PFSK-1 (cell line): ENCODE data around the gene LIMS3. TPM values are rescaled to one million over a fixed set of nuclear protein-coding genes. Genes with fewer than 3 reads are reported as not detected.
"Not testable (repeated sequence)": the region's sequence is repeated elsewhere in the genome, so short reads cannot be mapped to it uniquely, and the experiment has no call there.

ENCODE experiments used
- POLR2AphosphoS5 ChIP-seq: IDR thresholded peaks from 2 replicates; pipeline ENCODE4 v1.6.1; 2012; ENCODE audit warnings: low read depth, mild to moderate bottlenecking, control low read depth, low read length, moderate library complexity
- SIN3A ChIP-seq: IDR thresholded peaks from 2 replicates; pipeline ENCODE4 v1.6.1; 2012; ENCODE audit warnings: mild to moderate bottlenecking, low read length, moderate library complexity, borderline replicate concordance; ENCODE audit not compliant: insufficient read depth
- polyA plus RNA-seq: library from polyadenylated mRNA; unstranded; fragments of >200 nt; gene quantifications from one replicate; pipeline ENCODE4 v1.2.1, GENCODE V29; 2012; ENCODE audit warnings: low read depth, missing spikeins; ENCODE audit not compliant: insufficient read length
- TF ChIP-seq, protein P1 (sequence below), 2 experiments: IDR thresholded peaks; 2 replicates each; pipeline versions ENCODE4 v1.6.1 to v1.8.0; 2011 to 2012; ENCODE audit warnings: low read depth in 2 of 2, low read length in 2 of 2, control low read depth in 1 of 2, inconsistent platforms in 1 of 2, mild to moderate bottlenecking in 1 of 2, moderate library complexity in 1 of 2; ENCODE audit not compliant: insufficient read depth in 1 of 2

LIMS3 gene, protein sequence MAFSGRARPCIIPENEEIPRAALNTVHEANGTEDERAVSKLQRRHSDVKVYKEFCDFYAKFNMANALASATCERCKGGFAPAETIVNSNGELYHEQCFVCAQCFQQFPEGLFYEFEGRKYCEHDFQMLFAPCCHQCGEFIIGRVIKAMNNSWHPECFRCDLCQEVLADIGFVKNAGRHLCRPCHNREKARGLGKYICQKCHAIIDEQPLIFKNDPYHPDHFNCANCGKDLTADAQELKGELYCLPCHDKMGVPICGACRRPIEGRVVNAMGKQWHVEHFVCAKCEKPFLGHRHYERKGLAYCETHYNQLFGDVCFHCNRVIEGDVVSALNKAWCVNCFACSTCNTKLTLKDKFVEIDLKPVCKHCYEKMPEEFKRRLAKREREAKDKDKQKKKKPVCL
- polyA plus RNA-seq, result 0.83 TPM

DNA sequence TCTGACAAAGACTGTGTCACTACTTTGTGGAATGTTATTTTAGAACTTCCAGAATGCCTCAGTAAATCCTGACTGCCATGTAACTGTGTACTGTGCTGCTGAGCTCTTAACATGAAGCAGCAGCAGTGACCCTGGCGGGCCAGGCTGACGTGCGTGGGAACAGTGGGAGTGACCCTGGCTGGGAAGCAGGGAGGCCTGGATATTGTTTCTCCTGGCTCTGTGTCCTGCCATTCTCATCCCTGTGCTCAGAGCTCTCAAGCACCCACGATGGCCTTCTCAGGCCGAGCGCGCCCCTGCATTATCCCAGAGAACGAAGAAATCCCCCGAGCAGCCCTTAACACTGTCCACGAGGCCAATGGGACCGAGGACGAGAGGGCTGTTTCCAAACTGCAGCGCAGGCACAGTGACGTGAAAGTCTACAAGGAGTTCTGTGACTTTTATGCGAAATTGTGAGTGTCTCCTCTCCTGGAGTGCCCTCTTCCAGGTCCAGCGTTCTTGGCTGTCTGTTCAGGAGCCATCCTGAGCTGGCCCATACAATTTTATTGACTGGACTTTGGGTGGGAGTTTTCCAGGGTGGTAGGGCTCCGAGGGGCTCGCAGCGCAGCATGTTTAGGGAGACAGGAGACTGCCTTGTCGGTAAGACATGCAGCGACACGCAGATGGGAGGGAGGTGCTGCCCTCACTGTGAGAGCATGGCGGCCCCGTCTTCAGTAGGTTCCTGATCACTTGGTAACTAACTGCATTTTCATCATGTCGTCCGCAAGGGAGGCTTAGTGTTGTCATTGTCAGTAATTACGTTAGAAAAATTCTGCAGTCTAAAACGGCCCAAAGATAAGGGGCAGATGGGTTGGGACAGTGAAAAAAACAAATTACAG lies at the start of gene LIMS3:
Gene LIMS3, plus strand, starts transcription at position 227 of the 875 bp plus-strand sequence. Its CDS starts 41 bp downstream, at position 268.
- not testable (repeated sequence) for TF ChIP-seq SIN3A, POLR2AphosphoS5
- TF ChIP-seq, protein P1, sequence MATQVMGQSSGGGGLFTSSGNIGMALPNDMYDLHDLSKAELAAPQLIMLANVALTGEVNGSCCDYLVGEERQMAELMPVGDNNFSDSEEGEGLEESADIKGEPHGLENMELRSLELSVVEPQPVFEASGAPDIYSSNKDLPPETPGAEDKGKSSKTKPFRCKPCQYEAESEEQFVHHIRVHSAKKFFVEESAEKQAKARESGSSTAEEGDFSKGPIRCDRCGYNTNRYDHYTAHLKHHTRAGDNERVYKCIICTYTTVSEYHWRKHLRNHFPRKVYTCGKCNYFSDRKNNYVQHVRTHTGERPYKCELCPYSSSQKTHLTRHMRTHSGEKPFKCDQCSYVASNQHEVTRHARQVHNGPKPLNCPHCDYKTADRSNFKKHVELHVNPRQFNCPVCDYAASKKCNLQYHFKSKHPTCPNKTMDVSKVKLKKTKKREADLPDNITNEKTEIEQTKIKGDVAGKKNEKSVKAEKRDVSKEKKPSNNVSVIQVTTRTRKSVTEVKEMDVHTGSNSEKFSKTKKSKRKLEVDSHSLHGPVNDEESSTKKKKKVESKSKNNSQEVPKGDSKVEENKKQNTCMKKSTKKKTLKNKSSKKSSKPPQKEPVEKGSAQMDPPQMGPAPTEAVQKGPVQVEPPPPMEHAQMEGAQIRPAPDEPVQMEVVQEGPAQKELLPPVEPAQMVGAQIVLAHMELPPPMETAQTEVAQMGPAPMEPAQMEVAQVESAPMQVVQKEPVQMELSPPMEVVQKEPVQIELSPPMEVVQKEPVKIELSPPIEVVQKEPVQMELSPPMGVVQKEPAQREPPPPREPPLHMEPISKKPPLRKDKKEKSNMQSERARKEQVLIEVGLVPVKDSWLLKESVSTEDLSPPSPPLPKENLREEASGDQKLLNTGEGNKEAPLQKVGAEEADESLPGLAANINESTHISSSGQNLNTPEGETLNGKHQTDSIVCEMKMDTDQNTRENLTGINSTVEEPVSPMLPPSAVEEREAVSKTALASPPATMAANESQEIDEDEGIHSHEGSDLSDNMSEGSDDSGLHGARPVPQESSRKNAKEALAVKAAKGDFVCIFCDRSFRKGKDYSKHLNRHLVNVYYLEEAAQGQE (IDR thresholded peaks at IDR 0.05; ENCODE audit: insufficient read depth in 1 of 2, low read depth in 2 of 2, low read length in 2 of 2), result not testable (repeated sequence)
